HG03175 (cell line): ENCODE measurements around the gene FXYD2.
"Not testable (repeated sequence)": the region's sequence is repeated elsewhere in the genome, so short reads cannot be mapped to it uniquely, and the experiment has no call there.

ENCODE experiments used
- ATAC-seq: cut with Tn5 transposase; IDR thresholded peaks from one replicate; pipeline ENCODE4 v1.9.1; 2021; ENCODE audit warnings: mild to moderate bottlenecking, moderate library complexity; ENCODE audit not compliant: unreplicated experiment

The FXYD2 gene

GRCh38 chr11:117822074-117823033 lies 2.2 kb downstream of the FXYD2 start:
- no peak for ATAC-seq

DNA sequence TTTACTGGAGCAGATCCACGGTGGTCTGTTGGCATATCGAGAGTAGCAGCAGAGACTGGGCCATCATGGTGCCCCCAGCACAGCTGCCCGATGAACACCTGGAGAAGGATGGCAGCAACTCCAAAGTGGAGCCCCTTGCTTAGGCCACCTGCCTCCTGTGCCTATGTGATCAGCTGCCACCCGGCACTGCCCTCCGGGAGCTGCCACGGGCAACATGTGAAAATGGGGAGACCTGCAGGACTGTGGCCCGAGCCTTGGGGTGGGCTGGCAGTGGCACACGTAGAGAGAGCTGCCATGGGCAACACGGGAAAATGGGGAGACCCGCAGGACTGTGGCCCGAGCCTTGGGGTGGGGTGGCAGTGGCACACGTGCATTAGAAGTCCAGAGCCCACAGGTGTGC lies 3.1 kb downstream of the FXYD2 start:
- no peak for ATAC-seq

- ATAC-seq: no peak
Observed at GRCh38 chr11:117820516-117820915, 4.0 kb downstream of the FXYD2 start.

DNA sequence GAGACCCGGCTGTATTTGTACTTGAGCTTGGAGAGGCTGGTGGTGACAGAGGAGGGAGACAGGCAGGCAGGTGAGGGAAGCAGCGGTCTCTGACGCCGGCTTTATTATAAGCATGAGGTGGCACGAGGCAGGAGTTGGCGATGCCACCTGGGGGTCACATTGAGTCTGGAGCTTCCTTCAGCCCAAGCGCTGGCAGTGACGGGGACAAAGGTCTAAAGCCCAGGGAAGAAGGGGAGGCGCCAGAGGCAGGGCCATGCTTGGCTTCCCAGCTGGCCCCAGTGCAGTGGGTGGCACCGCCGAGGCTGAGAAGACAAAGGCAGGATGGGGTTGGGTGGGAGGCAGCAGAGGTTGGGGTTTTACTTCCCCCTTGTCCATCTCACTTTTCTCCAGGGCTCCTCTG lies 4.5 kb downstream of the FXYD2 start:
- ATAC-seq: no peak

DNA sequence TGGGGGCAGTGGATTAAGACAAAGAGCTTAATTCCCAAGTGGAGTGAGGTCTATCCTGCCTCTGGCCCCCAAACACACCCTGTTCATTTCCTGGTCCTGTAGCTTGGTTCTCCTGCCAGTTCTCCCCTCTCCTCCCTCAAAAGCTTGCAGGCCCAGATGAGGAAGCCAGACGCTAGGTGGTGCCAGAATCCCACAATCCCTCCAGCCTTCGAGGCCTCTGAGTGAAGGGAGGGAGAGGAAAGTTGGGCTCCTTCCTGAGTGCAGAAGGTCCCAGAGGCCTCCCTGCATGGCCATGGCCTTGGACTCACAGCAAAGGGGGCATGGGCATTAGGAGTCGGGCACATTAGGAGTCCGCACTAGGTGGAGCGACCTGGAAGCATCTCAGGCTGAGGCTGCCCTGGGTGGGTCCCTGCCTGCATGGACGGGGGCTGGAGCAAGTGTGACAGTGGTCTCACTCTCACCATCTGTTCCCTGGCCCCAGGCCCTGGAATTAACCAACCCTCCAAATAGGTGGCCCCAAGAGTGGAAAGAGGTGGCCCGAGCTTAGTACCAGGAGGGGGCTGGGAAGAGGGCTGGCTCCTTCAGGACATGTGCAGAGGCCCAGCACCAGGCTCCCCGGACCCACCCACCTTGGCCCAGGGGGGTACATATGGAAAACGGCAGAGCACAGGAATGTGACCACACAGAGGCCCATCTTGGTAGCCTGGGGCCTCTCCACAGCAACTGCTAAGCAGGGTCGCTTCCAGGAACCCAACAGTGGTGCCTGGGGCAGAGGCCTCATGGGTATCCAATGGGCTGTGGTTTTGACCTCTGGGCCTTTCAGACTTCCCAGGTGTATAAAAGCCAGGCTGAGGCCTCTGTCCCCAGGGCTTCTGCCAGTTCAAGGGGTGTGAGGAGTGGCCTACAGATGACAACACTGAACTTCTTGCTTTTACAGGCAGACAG lies 5.2 kb downstream of the FXYD2 start:
- no peak for ATAC-seq

DNA sequence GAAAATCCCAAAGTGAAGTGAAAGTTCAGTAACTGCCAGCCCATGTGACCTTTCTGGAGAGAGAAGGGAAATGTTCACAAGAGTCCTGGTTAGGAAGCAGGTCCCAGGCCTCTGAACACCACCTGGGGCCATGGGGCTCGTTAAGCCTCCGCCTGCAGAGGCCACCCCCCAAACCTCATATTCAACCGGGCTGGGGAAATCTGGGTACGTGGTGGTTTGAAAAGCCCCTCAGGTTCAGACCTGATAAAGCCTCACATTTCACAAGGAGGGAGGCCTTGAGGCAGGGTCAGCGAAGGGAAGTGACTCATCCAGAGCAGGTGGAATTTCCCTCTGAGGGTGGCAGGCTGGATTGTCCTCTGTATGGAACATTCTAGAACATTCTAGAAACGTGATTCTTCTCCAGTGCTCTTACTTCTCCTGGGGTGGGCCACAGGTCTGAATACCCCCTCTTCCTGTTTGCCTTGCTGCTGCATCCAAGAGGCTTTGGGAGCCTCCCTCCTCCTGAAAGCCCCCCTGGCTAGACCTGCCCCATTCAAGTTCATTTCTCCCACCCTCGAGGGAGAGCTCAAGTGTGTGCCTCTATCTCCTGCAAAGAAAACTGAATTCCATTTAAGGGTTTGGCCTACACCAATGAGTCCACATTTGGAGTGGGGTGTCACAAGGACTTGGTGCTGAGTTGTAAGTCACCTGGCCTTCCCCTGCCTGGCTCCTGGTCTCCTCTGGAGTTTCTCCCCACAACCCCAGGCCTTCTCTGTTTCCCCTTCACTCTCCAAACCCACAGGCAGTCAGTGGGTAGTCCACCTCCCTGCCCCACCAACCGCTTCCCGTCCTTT lies 6.3 kb downstream of the FXYD2 start:
- no peak for ATAC-seq

DNA sequence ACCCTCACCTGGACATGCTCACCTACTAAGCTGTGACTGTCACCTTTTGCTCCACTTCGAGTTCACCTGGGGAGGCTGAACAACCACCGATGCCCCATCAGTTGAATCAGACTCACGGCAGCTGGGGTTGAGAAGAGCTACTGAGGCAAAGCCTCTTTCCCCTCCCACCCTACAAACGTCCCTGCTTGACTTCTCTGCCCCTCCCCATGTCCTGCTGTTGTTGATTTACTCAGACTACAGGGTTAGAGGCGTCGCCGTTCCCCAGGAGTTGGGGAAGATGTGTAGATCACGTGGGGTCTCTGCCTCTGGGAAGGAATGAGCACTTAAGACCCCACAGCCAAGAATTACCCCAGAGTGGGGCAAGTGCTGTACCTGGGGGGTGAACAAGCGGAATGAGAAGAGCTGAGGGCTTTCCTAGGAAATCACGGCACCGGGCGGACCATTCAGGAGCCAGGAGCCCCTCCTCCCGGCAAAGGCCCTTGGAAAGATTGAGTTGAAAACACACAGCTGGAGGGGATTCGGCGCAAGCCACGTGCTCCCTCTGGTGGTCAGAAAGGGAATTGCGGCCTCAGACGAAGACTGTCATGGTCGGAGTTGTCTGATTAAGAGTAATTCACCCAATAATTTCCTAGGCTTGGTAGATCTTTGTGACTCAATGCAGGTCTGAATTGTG lies 7.0 kb downstream of the FXYD2 start:
- ATAC-seq: no peak

GRCh38 chr11:117816846-117817367 lies 7.6 kb downstream of the FXYD2 start:
- no peak for ATAC-seq

DNA sequence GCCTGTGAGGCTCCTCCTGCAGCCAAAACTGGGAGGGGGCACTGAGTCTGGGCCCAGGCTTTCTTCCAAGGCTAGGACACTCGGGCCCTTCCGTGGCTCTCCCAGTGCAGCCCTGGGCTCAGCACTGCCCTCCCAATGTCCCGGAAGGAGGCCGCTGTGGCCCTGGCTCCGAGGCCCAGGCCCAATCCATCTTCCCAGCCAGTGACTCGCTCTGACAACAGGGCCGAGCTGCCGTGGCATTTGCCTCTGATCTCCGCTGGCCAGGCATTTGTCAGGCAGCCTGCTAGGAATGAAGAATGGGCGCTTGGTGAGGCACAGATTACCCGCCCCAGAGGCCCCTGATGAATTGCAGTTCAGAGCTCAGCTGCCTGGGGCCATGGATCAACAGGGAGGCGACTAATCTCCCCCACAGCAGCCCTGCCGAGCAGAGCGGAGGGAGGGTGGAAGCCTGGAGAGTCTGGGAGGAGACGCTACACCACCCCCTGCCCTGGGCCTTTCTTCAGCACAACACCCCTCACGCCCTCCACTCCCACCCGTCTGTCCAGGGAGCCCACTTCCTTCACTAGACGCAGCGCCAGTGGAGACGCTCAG lies 8.3 kb downstream of the FXYD2 start:
- no peak for ATAC-seq

DNA sequence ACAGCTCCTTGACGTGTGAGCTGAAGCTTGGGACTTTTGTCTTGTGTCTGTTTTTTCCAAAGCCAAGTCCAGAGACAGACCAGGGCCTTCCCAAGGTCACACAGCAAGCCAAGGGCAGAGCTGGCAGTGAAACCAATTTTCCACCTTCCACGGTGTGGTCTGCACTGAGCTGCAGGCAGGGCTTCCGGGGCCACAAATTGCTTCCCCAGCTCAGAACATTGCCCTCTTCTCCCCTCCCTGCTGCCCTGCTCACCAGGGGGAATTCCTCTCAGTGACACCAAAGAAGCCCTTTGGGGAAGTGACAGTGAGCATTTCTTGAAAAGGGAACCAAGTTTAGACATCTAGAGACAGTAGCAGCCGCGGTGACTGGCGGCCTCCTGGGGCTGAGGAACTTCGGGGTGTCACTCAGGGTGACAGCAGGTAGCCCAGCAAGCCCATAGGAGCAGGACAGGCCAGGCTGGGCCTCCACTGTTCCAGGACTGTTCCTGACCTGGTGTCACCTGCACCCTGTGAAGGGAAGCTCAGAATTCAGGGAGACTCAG lies 9.2 kb downstream of the FXYD2 start:
- peak; percentile 66 for ATAC-seq

GRCh38 chr11:117814766-117815261 lies 9.7 kb downstream of the FXYD2 start:
- peak; percentile 44 for ATAC-seq

DNA sequence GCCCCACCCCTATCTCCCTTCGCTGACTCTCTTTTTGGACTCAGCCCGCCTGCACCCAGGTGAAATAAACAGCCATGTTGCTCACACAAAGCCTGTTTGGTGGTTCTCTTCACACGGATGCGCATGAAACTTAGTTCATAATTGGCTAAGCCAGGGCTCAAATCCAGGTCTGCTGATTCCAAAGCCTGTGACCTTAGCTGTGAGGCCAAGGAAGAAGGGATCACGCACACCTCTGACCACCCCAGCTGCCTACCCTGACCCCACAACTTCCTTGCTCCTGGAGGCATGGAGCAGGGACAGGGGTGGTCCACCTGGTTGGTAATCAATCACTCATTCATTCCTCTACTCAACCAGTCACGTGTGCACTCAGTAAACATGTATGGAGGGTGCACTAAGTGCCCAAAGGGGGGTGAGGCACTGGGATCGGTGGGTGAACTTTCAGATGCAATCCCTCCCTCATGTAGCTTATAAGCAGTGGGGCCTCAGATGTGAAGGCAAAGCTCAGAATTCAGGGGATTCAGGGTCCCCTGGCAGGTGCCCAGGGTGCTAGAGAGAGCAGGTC lies 10.3 kb downstream of the FXYD2 start:
- ATAC-seq: peak; percentile 9

DNA sequence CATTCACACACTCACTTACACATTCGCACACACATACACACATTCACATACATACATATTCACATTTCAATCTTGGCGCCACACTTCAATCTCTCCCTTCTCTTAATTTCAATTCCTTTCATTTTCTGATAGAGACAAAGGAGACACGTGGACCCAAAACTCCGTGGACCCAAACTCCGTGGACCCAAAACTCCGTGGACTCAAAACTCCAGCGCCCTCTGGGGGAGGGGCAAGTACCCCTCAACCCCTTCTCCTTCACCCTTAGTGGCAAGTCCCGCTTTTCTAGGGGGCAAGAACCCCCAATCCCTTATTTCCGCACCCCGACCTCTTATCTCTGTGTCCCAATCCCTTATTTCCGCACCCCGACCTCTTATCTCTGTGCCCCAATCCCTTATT lies 14.5 kb downstream of the FXYD2 start:
- not testable (repeated sequence) for ATAC-seq

GRCh38 chr11:117809236-117810055 lies 15.1 kb downstream of the FXYD2 start:
- no peak for ATAC-seq

DNA sequence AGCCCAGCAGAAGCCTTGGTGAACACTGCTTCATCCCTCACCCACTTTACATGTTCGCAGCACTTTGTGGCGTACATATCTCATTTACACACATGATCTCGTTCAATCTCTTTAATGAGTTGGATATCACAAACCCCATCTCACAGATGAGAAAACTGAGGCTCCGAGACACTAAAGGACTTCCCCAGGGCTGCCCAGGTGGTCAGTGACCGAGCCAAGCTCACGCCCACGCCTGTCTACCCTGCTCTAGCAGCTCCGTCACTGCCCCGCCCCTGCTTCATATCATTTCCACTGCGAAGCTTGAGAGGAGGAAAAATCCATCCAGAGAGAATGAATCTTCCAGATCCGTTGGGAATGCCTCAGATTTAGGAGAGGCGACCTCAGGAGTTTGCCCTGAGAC lies 15.8 kb downstream of the FXYD2 start:
- no peak for ATAC-seq

DNA sequence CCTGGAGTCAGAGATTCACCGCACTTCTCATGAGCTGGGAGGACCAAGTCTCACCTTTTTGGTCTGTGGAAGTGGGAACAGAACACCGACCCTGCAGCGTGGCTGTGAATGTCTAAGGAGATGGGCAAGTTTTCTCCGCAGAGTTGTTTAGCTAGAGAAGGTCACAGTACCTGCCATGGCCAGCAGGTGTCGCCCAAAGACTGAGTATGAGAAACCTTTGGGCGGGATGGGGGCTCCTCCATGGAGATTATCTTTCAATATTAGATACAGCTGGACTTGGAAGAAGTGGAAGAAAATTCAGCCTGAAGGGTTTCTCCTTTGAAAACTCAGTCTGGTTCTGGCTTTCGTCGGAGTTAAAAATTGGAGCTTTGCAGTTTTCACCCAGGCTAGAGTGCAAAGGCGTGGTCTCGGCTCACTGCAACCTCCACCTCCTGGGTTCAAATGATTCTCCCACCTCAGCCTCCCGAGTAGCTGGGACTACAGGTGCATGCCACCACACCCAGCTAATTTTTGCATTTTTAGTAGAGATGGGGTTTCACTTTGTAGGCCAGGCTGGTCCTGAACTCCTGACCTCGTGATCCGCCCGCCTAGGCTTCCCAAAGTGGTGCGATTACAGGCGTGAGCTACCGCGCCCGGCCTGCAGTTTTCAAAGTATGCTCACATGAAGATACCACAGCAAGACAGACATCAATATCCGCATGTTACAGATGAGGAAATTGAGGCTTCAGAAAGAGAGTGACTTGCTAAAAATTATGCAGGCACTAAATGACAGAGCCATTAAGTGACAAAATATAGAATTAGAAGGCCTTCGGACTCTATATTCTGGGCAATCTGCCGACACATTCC lies 16.8 kb downstream of the FXYD2 start:
- ATAC-seq: no peak

DNA sequence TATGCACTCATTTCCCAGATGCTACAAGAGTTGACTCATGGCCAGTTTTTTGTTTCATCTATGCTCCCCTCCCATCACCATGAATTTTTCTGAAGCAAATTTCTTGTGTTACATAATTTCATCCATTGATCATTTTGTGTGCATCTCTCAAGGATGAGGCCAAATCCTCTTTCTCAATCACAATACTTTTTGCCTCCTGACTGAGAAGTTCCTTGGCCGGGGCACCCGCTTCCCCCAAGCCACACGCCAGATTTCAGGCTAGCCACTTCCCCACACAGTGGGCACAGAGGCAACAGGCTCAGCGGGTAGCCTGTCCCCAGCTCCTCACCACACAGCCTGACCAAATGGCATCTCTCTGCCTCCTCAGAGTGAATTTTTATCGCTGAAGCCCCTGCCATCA lies 17.7 kb downstream of the FXYD2 start:
- no peak for ATAC-seq
